Kidney epithelial cell (primary cell): ENCODE measurements around the gene OR4A16. TPM values are rescaled to one million over a fixed set of nuclear protein-coding genes. Genes with fewer than 3 reads are reported as not detected.

ENCODE experiments used
- DNase-seq: peaks from one replicate; pipeline ENCODE4 v3.0.0-alpha.2; 2010; ENCODE audit warnings: low read depth
- H3K27me3 ChIP-seq: 2 replicates; pipeline ENCODE4 v1.6.0; 2011; ENCODE audit warnings: low read length; ENCODE audit not compliant: control insufficient read depth, insufficient read depth
- H3K36me3 ChIP-seq: 2 replicates; pipeline ENCODE4 v1.5.1; 2011; ENCODE audit warnings: low read length; ENCODE audit not compliant: control insufficient read depth, insufficient read depth
- H3K4me3 ChIP-seq: 2 replicates; pipeline ENCODE4 v1.5.1; 2011; ENCODE audit warnings: low read depth, mild to moderate bottlenecking, control low read depth, low read length
- CTCF ChIP-seq: IDR thresholded peaks from 2 replicates; pipeline ENCODE4 v1.5.1; 2011; ENCODE audit warnings: mild to moderate bottlenecking, moderate library complexity, low read length, control low read depth, inconsistent platforms; ENCODE audit not compliant: insufficient read depth, poor library complexity, severe bottlenecking
- total RNA-seq: library from RNA; depleted of rRNA; stranded (reverse); fragments of >200 nt; gene quantifications from 2 replicates; pipeline ENCODE4 v1.2.3, GENCODE V29; 2015

The OR4A16 gene
- not detected in 2 replicates for total RNA-seq

- no peak within 1 kb of the TSS for H3K4me3 ChIP-seq
- no peak for TF ChIP-seq CTCF
- no peaks in the 10 kb centered on the region for H3K36me3 ChIP-seq
- H3K27me3 ChIP-seq, result no peaks in the 10 kb centered on the region
- DNase-seq, result no peak
These were observed at the start of gene OR4A16 for GRCh38 chr11:55342901-55343300. Gene OR4A16, plus strand, starts transcription at chr11:55343201. Its CDS starts 0 bp downstream, at chr11:55343201.

GRCh38 chr11:55324500-55324899, 18.5 kb upstream of the OR4A16 start:
- Histone ChIP-seq H3K27me3 (no peaks in the 10 kb centered on the region), H3K4me3 (no peak overlapping the region), H3K36me3 (no peaks in the 10 kb centered on the region)
- DNase-seq, result no peak
- no peak for TF ChIP-seq CTCF

- H3K27me3 ChIP-seq, result no peaks in the 10 kb centered on the region
- H3K36me3 ChIP-seq, result no peaks in the 10 kb centered on the region
- TF ChIP-seq CTCF, result no peak
- no peak for DNase-seq
- H3K4me3 ChIP-seq, result no peak overlapping the region
These were observed 2.3 kb downstream of the OR4A16 start for GRCh38 chr11:55345306-55345705.

- no peak for TF ChIP-seq CTCF
- H3K27me3 ChIP-seq, result no peaks in the 10 kb centered on the region
- DNase-seq, result no peak
- H3K4me3 ChIP-seq, result no peak overlapping the region
- H3K36me3 ChIP-seq, result no peaks in the 10 kb centered on the region
These were observed 6.0 kb downstream of the OR4A16 start for GRCh38 chr11:55349032-55349431.

GRCh38 chr11:55357560-55358184, 14.7 kb downstream of the OR4A16 start:
- Histone ChIP-seq H3K36me3 (no peaks in the 10 kb centered on the region), H3K4me3 (no peak overlapping the region), H3K27me3 (no peaks in the 10 kb centered on the region)
- TF ChIP-seq CTCF, result no peak
- DNase-seq, result no peak

- H3K36me3 ChIP-seq, result no peaks in the 10 kb centered on the region
- no peak within 1 kb of the TSS for H3K4me3 ChIP-seq
- H3K27me3 ChIP-seq, result no peaks in the 10 kb centered on the region
- no peak for TF ChIP-seq CTCF
- no peak for DNase-seq
These were observed 24.7 kb downstream of the OR4A16 start, which contains the start of gene OR4A15 for GRCh38 chr11:55367674-55368073. Gene OR4A15, plus strand, starts transcription at chr11:55367974. Its CDS starts 0 bp downstream, at chr11:55367974.
